Right lobe of liver (tissue), 4 donors: ENCODE measurements around the gene MIA3.

Source experiments
- CTCF ChIP-seq, 4 donors: fragments of 200-600 bp in 3 of 4; fragments of 450-650 bp in 1 of 4; IDR thresholded peaks; one replicate each; pipeline versions ENCODE4 v1.5.1 to v1.8.0; 2016 to 2022; ENCODE audit warnings: antibody characterized with exemption in 4 of 4, mild to moderate bottlenecking in 2 of 4
- POLR2A ChIP-seq: fragments of 450-650 bp; IDR thresholded peaks from one replicate; pipeline ENCODE4 v1.6.1; 2017; ENCODE audit warnings: antibody characterized with exemption, mild to moderate bottlenecking
- donor health status: DM: no; HTN: no; CAD: no.
- donor health status: DM: no; HTN: no; CAD: no.
- donor health status: DM: no; HTN: yes; CAD: no.

GRCh38 chr1:222618001-222618879 lies at the start of gene MIA3:
- no peak for TF ChIP-seq CTCF (IDR thresholded peaks at IDR 0.05)
- TF ChIP-seq POLR2A = no peak
